H9 (cell line): ENCODE measurements around the gene ACSL6. TPM values are rescaled to one million over a fixed set of nuclear protein-coding genes. Genes with fewer than 3 reads are reported as not detected.

Source experiments
- DNase-seq: peaks from one replicate; pipeline ENCODE4 v3.0.0-alpha.2; 2017
- H2AFZ ChIP-seq: one replicate; pipeline ENCODE4 v1.6.1; 2013; ENCODE audit warnings: mild to moderate bottlenecking, low read length, control low read depth, moderate library complexity
- H2AK5ac ChIP-seq: 2 replicates; pipeline ENCODE4 v1.6.1; 2013; ENCODE audit warnings: low read length, control low read depth, mixed read lengths; ENCODE audit not compliant: insufficient read length
- H2BK120ac ChIP-seq: one replicate; pipeline ENCODE4 v1.6.1; 2013; ENCODE audit warnings: low read depth, mild to moderate bottlenecking, low read length, control low read depth, inconsistent platforms; ENCODE audit not compliant: poor library complexity, severe bottlenecking
- H2BK12ac ChIP-seq: 2 replicates; pipeline ENCODE4 v1.6.1; 2013; ENCODE audit warnings: low read length, control low read depth, mixed read lengths, low read depth; ENCODE audit not compliant: insufficient read length
- H2BK15ac ChIP-seq: 2 replicates; pipeline ENCODE4 v1.6.1; 2013; ENCODE audit warnings: low read depth, low read length, control low read depth
- H2BK20ac ChIP-seq: one replicate; pipeline ENCODE4 v1.6.1; 2013; ENCODE audit warnings: low read depth, mild to moderate bottlenecking, low read length, control low read depth, inconsistent platforms; ENCODE audit not compliant: poor library complexity, severe bottlenecking
- H2BK5ac ChIP-seq: 2 replicates; pipeline ENCODE4 v1.6.1; 2013; ENCODE audit warnings: low read length, control low read depth, mixed read lengths; ENCODE audit not compliant: insufficient read length
- H3K14ac ChIP-seq: 2 replicates; pipeline ENCODE4 v1.6.1; 2013; ENCODE audit warnings: low read length, control low read depth; ENCODE audit not compliant: insufficient read depth
- H3K18ac ChIP-seq: 2 replicates; pipeline ENCODE4 v1.6.1; 2013; ENCODE audit warnings: low read depth, mild to moderate bottlenecking, mixed read lengths, low read length, control low read depth; ENCODE audit not compliant: insufficient read length
- H3K23ac ChIP-seq: 2 replicates; pipeline ENCODE4 v1.6.1; 2013; ENCODE audit warnings: low read length, control low read depth, mixed read lengths, low read depth; ENCODE audit not compliant: insufficient read length
- H3K23me2 ChIP-seq: 2 replicates; pipeline ENCODE4 v1.6.1; 2013; ENCODE audit warnings: low read depth, mild to moderate bottlenecking, mixed read lengths, low read length, control low read depth; ENCODE audit not compliant: insufficient read length, poor library complexity, severe bottlenecking
- H3K27ac ChIP-seq: 2 replicates; pipeline ENCODE4 v1.5.1; 2013; ENCODE audit warnings: low read length, control low read depth, mixed read lengths, low read depth; ENCODE audit not compliant: insufficient read length
- H3K27me3 ChIP-seq: 2 replicates; pipeline ENCODE4 v1.6.1; 2013; ENCODE audit warnings: low read length, control low read depth, inconsistent platforms; ENCODE audit not compliant: insufficient read depth
- H3K4ac ChIP-seq: 2 replicates; pipeline ENCODE4 v1.6.1; 2013; ENCODE audit warnings: low read depth, mild to moderate bottlenecking, control low read depth, inconsistent platforms, low read length, moderate library complexity
- H3K4me1 ChIP-seq: 2 replicates; pipeline ENCODE4 v1.6.1; 2013; ENCODE audit warnings: low read length, control low read depth, inconsistent platforms; ENCODE audit not compliant: insufficient read depth
- H3K4me2 ChIP-seq: 2 replicates; pipeline ENCODE4 v1.6.1; 2013; ENCODE audit warnings: low read length, control low read depth, mixed read lengths; ENCODE audit not compliant: insufficient read length, insufficient read depth
- H3K56ac ChIP-seq: 2 replicates; pipeline ENCODE4 v1.6.1; 2013; ENCODE audit warnings: low read depth, mild to moderate bottlenecking, mixed read lengths, low read length, control low read depth; ENCODE audit not compliant: insufficient read length
- H3K79me1 ChIP-seq: 2 replicates; pipeline ENCODE4 v1.6.1; 2013; ENCODE audit warnings: low read depth, mild to moderate bottlenecking, moderate library complexity, low read length, control low read depth, inconsistent platforms; ENCODE audit not compliant: insufficient read depth, poor library complexity, severe bottlenecking
- H3K79me2 ChIP-seq: 2 replicates; pipeline ENCODE4 v1.6.1; 2013; ENCODE audit warnings: low read length, control low read depth, inconsistent platforms; ENCODE audit not compliant: insufficient read depth
- H3K9ac ChIP-seq: 2 replicates; pipeline ENCODE4 v1.6.1; 2013; ENCODE audit warnings: low read length, control low read depth, mixed read lengths; ENCODE audit not compliant: insufficient read length; ENCODE audit errors: extremely low read depth
- H3K9me3 ChIP-seq: one replicate; pipeline ENCODE4 v1.6.1; 2013; ENCODE audit warnings: low read depth, low read length, inconsistent platforms; ENCODE audit not compliant: control insufficient read depth
- H3T11ph ChIP-seq: one replicate; pipeline ENCODE4 v1.6.1; 2013; ENCODE audit warnings: mild to moderate bottlenecking, low read length, control low read depth, inconsistent platforms
- H4K20me1 ChIP-seq: one replicate; pipeline ENCODE4 v1.6.1; 2013; ENCODE audit not compliant: control insufficient read depth, insufficient read length, insufficient read depth
- H4K5ac ChIP-seq: 2 replicates; pipeline ENCODE4 v1.6.1; 2013; ENCODE audit warnings: low read depth, mild to moderate bottlenecking, mixed read lengths, low read length, control low read depth; ENCODE audit not compliant: insufficient read length
- H4K8ac ChIP-seq: replicated peaks from 2 replicates; pipeline ENCODE4 v1.6.1; 2013; ENCODE audit warnings: low read length, control low read depth, mixed read lengths, low read depth; ENCODE audit not compliant: insufficient read length
- H4K91ac ChIP-seq: 2 replicates; pipeline ENCODE4 v1.6.1; 2013; ENCODE audit warnings: low read depth, mild to moderate bottlenecking, moderate library complexity, mixed read lengths, low read length, control low read depth; ENCODE audit not compliant: insufficient read length
- H3K27ac Mint-ChIP-seq, 3 experiments: 2 replicates in 2 of 3; 3 replicates in 1 of 3; pipeline ENCODE4 v1.8.0; 2020 to 2021; ENCODE audit warnings: mixed read lengths in 3 of 3, mild to moderate bottlenecking in 1 of 3, moderate library complexity in 1 of 3
- H3K27me3 Mint-ChIP-seq: 2 replicates; pipeline ENCODE4 v1.8.0; 2021; ENCODE audit warnings: low read depth, mild to moderate bottlenecking, moderate library complexity, mixed read lengths
- H3K36me3 Mint-ChIP-seq, 3 experiments: 2 replicates in 2 of 3; 3 replicates in 1 of 3; pipeline ENCODE4 v1.8.0; 2020 to 2021; ENCODE audit warnings: low read depth in 3 of 3, mixed read lengths in 3 of 3; ENCODE audit not compliant: insufficient read depth in 1 of 3
- H3K4me1 Mint-ChIP-seq, 2 experiments: 2 replicates each; pipeline ENCODE4 v1.8.0; 2020; ENCODE audit warnings: mixed read lengths in 2 of 2
- H3K4me3 Mint-ChIP-seq, 2 experiments: 2 replicates in 1 of 2; 3 replicates in 1 of 2; pipeline ENCODE4 v1.8.0; 2020 to 2021; ENCODE audit warnings: mild to moderate bottlenecking in 2 of 2, mixed read lengths in 2 of 2, moderate library complexity in 1 of 2
- H3K9me3 Mint-ChIP-seq, 2 experiments: 2 replicates in 1 of 2; 3 replicates in 1 of 2; pipeline ENCODE4 v1.8.0; 2020; ENCODE audit warnings: mild to moderate bottlenecking in 2 of 2, mixed read lengths in 2 of 2, moderate library complexity in 1 of 2
- WGBS: extraction: QIAGEN DNeasy Blood & Tissue Kit; methylation state at CpG from one replicate; pipeline ENCODE4 v1.1.7; 2013; ENCODE audit warnings: missing lambda C conversion rate, low lambda C conversion rate, mixed read lengths; ENCODE audit not compliant: insufficient read length; ENCODE audit errors: extremely low coverage; 5-methylcytosine and 5-hydroxymethylcytosine counted together
- total RNA-seq: library from RNA; stranded (reverse); gene quantifications from 2 replicates; pipeline ENCODE4 v1.2.1, GENCODE V29; 2021
- TF ChIP-seq, protein P1 (sequence below): fragments of 200-600 bp; sonication (generic); conservative IDR thresholded peaks from 3 replicates; pipeline ENCODE4 v1.8.0; 2021; ENCODE audit warnings: antibody characterized with exemption, mild to moderate bottlenecking

ACSL6 gene
- total RNA-seq, 1 experiment from 2014 or later, result 1.6 TPM

DNA sequence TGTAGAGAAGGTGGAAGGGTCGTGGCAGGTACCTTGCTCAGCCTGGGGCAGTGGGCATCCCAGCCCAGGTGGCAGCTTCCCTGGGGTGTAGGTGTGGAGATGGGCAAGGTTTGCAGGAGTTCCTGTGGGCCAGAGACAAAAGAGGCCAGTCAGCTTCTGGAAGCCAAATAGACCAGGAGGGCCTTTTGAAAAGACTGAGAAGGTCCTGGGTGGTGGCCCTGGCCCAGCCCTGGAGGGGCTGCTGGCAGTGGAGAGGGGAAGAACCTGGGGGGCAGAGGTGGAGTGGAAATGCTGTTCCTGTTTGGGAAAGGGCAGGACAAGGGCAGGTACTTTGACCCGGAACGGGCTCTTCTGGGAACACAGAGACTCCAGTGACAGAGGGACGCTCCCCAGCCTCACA, 42.0 kb upstream of the ACSL6 start:
- DNase-seq, result peak; percentile 18
- no peak overlapping the region for H3K4ac ChIP-seq
- H2BK120ac ChIP-seq, result no peak overlapping the region
- H3K4me1 ChIP-seq, result no peaks in the 10 kb centered on the region
- no CpG with 5 or more reads among the region's 4 CpGs for WGBS
- H3K27ac ChIP-seq, result no peak overlapping the region
- H4K91ac ChIP-seq, result no peak overlapping the region
- H3K56ac ChIP-seq, result no peak overlapping the region
- no peak overlapping the region for H2BK12ac ChIP-seq
- H2BK15ac ChIP-seq, result no peak overlapping the region
- no peak overlapping the region for H3K14ac ChIP-seq
- no peak overlapping the region for H3K23ac ChIP-seq
- no peak overlapping the region for H3T11ph ChIP-seq
- TF ChIP-seq, protein P1, sequence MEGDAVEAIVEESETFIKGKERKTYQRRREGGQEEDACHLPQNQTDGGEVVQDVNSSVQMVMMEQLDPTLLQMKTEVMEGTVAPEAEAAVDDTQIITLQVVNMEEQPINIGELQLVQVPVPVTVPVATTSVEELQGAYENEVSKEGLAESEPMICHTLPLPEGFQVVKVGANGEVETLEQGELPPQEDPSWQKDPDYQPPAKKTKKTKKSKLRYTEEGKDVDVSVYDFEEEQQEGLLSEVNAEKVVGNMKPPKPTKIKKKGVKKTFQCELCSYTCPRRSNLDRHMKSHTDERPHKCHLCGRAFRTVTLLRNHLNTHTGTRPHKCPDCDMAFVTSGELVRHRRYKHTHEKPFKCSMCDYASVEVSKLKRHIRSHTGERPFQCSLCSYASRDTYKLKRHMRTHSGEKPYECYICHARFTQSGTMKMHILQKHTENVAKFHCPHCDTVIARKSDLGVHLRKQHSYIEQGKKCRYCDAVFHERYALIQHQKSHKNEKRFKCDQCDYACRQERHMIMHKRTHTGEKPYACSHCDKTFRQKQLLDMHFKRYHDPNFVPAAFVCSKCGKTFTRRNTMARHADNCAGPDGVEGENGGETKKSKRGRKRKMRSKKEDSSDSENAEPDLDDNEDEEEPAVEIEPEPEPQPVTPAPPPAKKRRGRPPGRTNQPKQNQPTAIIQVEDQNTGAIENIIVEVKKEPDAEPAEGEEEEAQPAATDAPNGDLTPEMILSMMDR, result no peak
- H2AFZ ChIP-seq, result no peak overlapping the region
- H3K18ac ChIP-seq, result no peak overlapping the region
- no peak overlapping the region for H4K8ac ChIP-seq
- Mint-ChIP-seq H3K4me1 (0 out of 4 replicates have a peak, but pooled peaks cover 0 to 3% of the 10 kb centered on the region in 2 experiments), H3K4me3 (no peak overlapping the region), H3K27me3 (peaks cover 3% of the 10 kb centered on the region), H3K36me3 (no peaks in the 10 kb centered on the region), H3K27ac (no peak overlapping the region), H3K9me3 (no peaks in the 10 kb centered on the region)
- no peak overlapping the region for H2AK5ac ChIP-seq
- H3K79me2 ChIP-seq, result no peaks in the 10 kb centered on the region
- H4K5ac ChIP-seq, result no peak overlapping the region
- H3K23me2 ChIP-seq, result no peaks in the 10 kb centered on the region
- no peaks in the 10 kb centered on the region for H3K79me1 ChIP-seq
- no peak overlapping the region for H2BK5ac ChIP-seq
- H3K9me3 ChIP-seq, result no peaks in the 10 kb centered on the region
- no peaks in the 10 kb centered on the region for H3K27me3 ChIP-seq
- H3K4me2 ChIP-seq, result no peak overlapping the region
- no peak overlapping the region for H2BK20ac ChIP-seq
- no peaks in the 10 kb centered on the region for H4K20me1 ChIP-seq
- no peak overlapping the region for H3K9ac ChIP-seq
